SK-N-SH (cell line): ENCODE results near the gene ANO10. TPM values are rescaled to one million over a fixed set of nuclear protein-coding genes. Genes with fewer than 3 reads are reported as not detected.

Experiments used
- CTCF ChIA-PET: fragments of 300-600, 350-600 bp; formaldehyde crosslinking; extraction: SDS; loops from one replicate; lab custom pipeline; 2021; lab: Yijun Ruan, JAX
- POLR2A ChIA-PET: fragments of 350-600 bp; sonication (Branson Sonifier 250); formaldehyde crosslinking; extraction: SDS; loops from one replicate; lab custom pipeline; 2020; ENCODE audit warnings: antibody characterized with exemption, inconsistent platforms; lab: Yijun Ruan, JAX
- DNase-seq: peaks from one replicate; pipeline ENCODE4 v3.0.0; 2012
- H2AFZ ChIP-seq: fragments of 200-600 bp; sonication (generic); 2 replicates; pipeline ENCODE4 v1.8.1; 2016; ENCODE audit warnings: antibody characterized with exemption, mild to moderate bottlenecking, low read depth
- H3F3A ChIP-seq: fragments of 200-600 bp; sonication (generic); replicated peaks from 2 replicates; pipeline ENCODE3; 2016; ENCODE audit warnings: antibody characterized with exemption, mild to moderate bottlenecking; ENCODE audit not compliant: insufficient read depth
- H3K27ac ChIP-seq, 2 experiments: fragments of 200-500 bp in 1 of 2; fragments of 200-600 bp in 1 of 2; sonication (Bioruptor generic) in 1 of 2; sonication (generic), shearing (Covaris generic) in 1 of 2; 2 replicates each; pipeline versions ENCODE4 v1.5.1 to v1.6.1; 2014 to 2016; ENCODE audit warnings: low read depth in 2 of 2, inconsistent platforms in 1 of 2, low read length in 1 of 2, mild to moderate bottlenecking in 1 of 2, mixed read lengths in 1 of 2
- H3K27me3 ChIP-seq: fragments of 200-600 bp; sonication (generic), shearing (Covaris generic); 2 replicates; pipeline ENCODE4 v1.6.1; 2016; ENCODE audit warnings: mixed run types; ENCODE audit not compliant: insufficient read depth
- H3K36me3 ChIP-seq, 2 experiments: fragments of 200-500 bp in 1 of 2; fragments of 200-600 bp in 1 of 2; sonication (Bioruptor generic) in 1 of 2; sonication (generic) in 1 of 2; replicated peaks in 1 of 2; 2 replicates each; pipeline versions ENCODE3 to v1.5.1; 2014 to 2016; ENCODE audit warnings: low read length in 1 of 2, mild to moderate bottlenecking in 1 of 2; ENCODE audit not compliant: insufficient read depth in 2 of 2, control insufficient read depth in 1 of 2
- H3K4me1 ChIP-seq, 2 experiments: fragments of 200-500 bp in 1 of 2; fragments of 200-600 bp in 1 of 2; sonication (Bioruptor generic) in 1 of 2; sonication (generic), shearing (Covaris generic) in 1 of 2; 2 replicates each; pipeline versions ENCODE4 v1.5.1 to v1.6.1; 2014 to 2016; ENCODE audit warnings: low read depth in 1 of 2, low read length in 1 of 2, mixed run types in 1 of 2; ENCODE audit not compliant: insufficient read depth in 2 of 2, control insufficient read depth in 1 of 2
- H3K4me2 ChIP-seq: fragments of 200-600 bp; sonication (generic), shearing (Covaris generic); 2 replicates; pipeline ENCODE4 v1.6.1; 2017; ENCODE audit warnings: mixed run types
- H3K4me3 ChIP-seq, 2 experiments: fragments of 200-500 bp in 1 of 2; fragments of 200-600 bp in 1 of 2; sonication (Bioruptor generic) in 1 of 2; sonication (generic), shearing (Covaris generic) in 1 of 2; 2 replicates each; pipeline versions ENCODE4 v1.5.1 to v1.8.1; 2014 to 2016; ENCODE audit warnings: low read depth in 2 of 2, inconsistent platforms in 1 of 2, low read length in 1 of 2, mild to moderate bottlenecking in 1 of 2, mixed read lengths in 1 of 2, moderate library complexity in 1 of 2
- H3K79me2 ChIP-seq: fragments of 200-600 bp; sonication (generic); 2 replicates; pipeline ENCODE4 v1.8.1; 2017; ENCODE audit warnings: mild to moderate bottlenecking; ENCODE audit not compliant: insufficient read depth
- H3K9ac ChIP-seq: fragments of 200-600 bp; sonication (generic); 2 replicates; pipeline ENCODE4 v1.6.1; 2017; ENCODE audit warnings: mixed run types
- H3K9me2 ChIP-seq: fragments of 200-600 bp; sonication (generic); 2 replicates; pipeline ENCODE4 v1.6.1; 2017; ENCODE audit warnings: mixed run types
- H3K9me3 ChIP-seq: fragments of 200-600 bp; sonication (generic); 2 replicates; pipeline ENCODE4 v1.6.1; 2017; ENCODE audit warnings: mixed run types, mild to moderate bottlenecking, moderate library complexity
- H4K20me1 ChIP-seq: fragments of 200-600 bp; sonication (generic); 2 replicates; pipeline ENCODE4 v1.6.1; 2017; ENCODE audit warnings: mild to moderate bottlenecking, mixed run types; ENCODE audit not compliant: insufficient read depth
- CHD2 ChIP-seq: fragments of 150-350 bp; IDR thresholded peaks from 2 replicates; pipeline ENCODE4 v1.6.1; 2018; ENCODE audit warnings: low read length; ENCODE audit not compliant: partially characterized antibody
- EP300 ChIP-seq, 2 experiments: IDR thresholded peaks; 2 replicates each; pipeline versions ENCODE4 v1.4.0 to v1.6.1; 2012; ENCODE audit warnings: borderline replicate concordance in 1 of 2, low read depth in 1 of 2, low read length in 1 of 2
- EZH2phosphoT487 ChIP-seq: fragments of 200-600 bp; sonication (generic); IDR thresholded peaks from 2 replicates; pipeline ENCODE4 v1.6.1; 2017; ENCODE audit warnings: low read depth, mixed run types, mild to moderate bottlenecking, antibody characterized with exemption, moderate library complexity, borderline replicate concordance
- FOSL2 ChIP-seq: IDR thresholded peaks from 2 replicates; pipeline ENCODE4 v1.4.0; 2012; ENCODE audit warnings: low read depth, mild to moderate bottlenecking, moderate library complexity, borderline replicate concordance
- FOXJ3 ChIP-seq: sonication (generic); formaldehyde crosslinking; IDR thresholded peaks from 2 replicates; pipeline ENCODE4 v1.5.1; 2020; ENCODE audit warnings: mild to moderate bottlenecking, missing genetic modification reagents
- FOXM1 ChIP-seq: IDR thresholded peaks from 2 replicates; pipeline ENCODE4 v1.4.0; 2012; ENCODE audit warnings: low read depth, mild to moderate bottlenecking
- MAX ChIP-seq: IDR thresholded peaks from 2 replicates; pipeline ENCODE4 v1.4.0; 2012; ENCODE audit warnings: low read depth
- MEF2A ChIP-seq: IDR thresholded peaks from 2 replicates; pipeline ENCODE4 v1.4.0; 2012; ENCODE audit warnings: low read depth, borderline replicate concordance
- MXI1 ChIP-seq: IDR thresholded peaks from 2 replicates; pipeline ENCODE4 v1.6.1; 2012; ENCODE audit warnings: mild to moderate bottlenecking, low read depth, low read length, improper control_type of control experiment
- NRF1 ChIP-seq: IDR thresholded peaks from 2 replicates; pipeline ENCODE4 v1.6.1; 2012; ENCODE audit warnings: low read depth, mild to moderate bottlenecking, low read length
- POLR2AphosphoS5 ChIP-seq: IDR thresholded peaks from 2 replicates; pipeline ENCODE4 v1.6.1; 2012; ENCODE audit warnings: low read depth, low read length
- RXRA ChIP-seq: IDR thresholded peaks from 2 replicates; pipeline ENCODE4 v1.4.0; 2012; ENCODE audit warnings: low read depth, mild to moderate bottlenecking, borderline replicate concordance
- USF1 ChIP-seq: IDR thresholded peaks from 2 replicates; pipeline ENCODE4 v1.4.0; 2012; ENCODE audit warnings: low read depth, borderline replicate concordance
- ZBTB33 ChIP-seq: IDR thresholded peaks from 2 replicates; pipeline ENCODE4 v1.4.0; 2012; ENCODE audit warnings: low read depth, borderline replicate concordance
- WGBS: methylation state at CpG from one replicate; pipeline ENCODE4 v1.1.6; 2017; ENCODE audit warnings: low lambda C conversion rate; 5-methylcytosine and 5-hydroxymethylcytosine counted together
- polyA plus RNA-seq, 3 experiments: library from polyadenylated mRNA; depleted of rRNA; stranded (reverse); fragments of >200 nt; gene quantifications; 2 replicates each; pipeline ENCODE4 v1.2.3, GENCODE V29; 2012
- TF ChIP-seq, protein P1 (sequence below): IDR thresholded peaks from 2 replicates; pipeline ENCODE4 v1.6.1; 2012; ENCODE audit warnings: mild to moderate bottlenecking, low read depth, low read length, moderate library complexity

Gene ANO10
- polyA plus RNA-seq, 1 of the 3 experiments (the other 2 are of a cell fraction) = 16.8 TPM

DNA sequence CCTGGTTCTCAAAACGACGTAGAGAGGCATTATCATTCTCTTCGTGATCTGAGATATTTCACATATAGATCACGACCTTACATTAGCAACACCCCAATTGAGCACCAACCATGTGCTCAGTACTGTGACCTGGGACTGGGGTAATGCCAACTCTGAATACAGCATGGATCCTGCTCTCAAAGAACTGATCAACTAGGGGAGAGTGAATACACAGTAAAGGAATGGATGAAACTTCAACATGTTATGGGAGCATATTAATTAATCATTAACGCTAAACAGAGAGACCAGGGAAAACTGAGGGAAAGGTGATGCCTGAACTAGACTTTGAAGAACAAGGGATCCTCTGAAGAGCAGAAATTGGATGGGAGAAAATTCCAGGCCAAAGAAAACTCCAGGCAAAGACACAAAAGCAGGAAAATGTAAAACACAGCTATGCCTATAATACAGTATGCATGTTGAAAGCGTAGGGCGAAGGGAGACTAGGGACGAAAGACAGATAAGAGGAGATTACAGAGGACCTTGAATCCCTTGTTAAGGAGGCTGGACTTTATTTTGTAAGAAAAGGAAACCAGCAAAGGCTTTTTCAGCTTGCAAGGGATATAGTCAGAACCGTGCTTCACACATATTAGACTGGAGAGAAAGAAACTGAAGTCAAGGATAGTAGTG, 105.7 kb downstream of the ANO10 start:
- Histone ChIP-seq H3K4me3 (no peak overlapping the region), H3K4me2 (no peak overlapping the region)
- ChIA-PET CTCF (interaction anchor here (1.0 to 2.9 kb wide), 5 partner anchors 12 to 354 kb away, joined by 3 to 12 read pairs (median 3); no protein-coding TSS in a partner anchor), POLR2A (no interaction called here)
- TF ChIP-seq POLR2AphosphoS5 (no peak), NRF1 (no peak), CHD2 (no peak)
- TF ChIP-seq, all 33 proteins: peak for 0
- Histone ChIP-seq H3K9me3 (peaks cover 4% of the 10 kb centered on the region; the same call in 1 of the 2 replicates), H3K36me3 (peaks cover 4 to 14% of the 10 kb centered on the region in 2 experiments), H3K27ac (no peak overlapping the region), H3K4me1 (peaks cover 5 to 7% of the 10 kb centered on the region in 2 experiments; a peak in 2 of 4 replicates), H3F3A (no peaks in the 10 kb centered on the region), H4K20me1 (no peaks in the 10 kb centered on the region), H3K27me3 (no peaks in the 10 kb centered on the region), H3K9ac (no peak overlapping the region), H2AFZ (no peak overlapping the region), H3K9me2 (no peaks in the 10 kb centered on the region), H3K79me2 (no peaks in the 10 kb centered on the region)
- DNase-seq = no peak
- 95% methylated on average over 9 of the region's 9 CpGs for WGBS

DNA sequence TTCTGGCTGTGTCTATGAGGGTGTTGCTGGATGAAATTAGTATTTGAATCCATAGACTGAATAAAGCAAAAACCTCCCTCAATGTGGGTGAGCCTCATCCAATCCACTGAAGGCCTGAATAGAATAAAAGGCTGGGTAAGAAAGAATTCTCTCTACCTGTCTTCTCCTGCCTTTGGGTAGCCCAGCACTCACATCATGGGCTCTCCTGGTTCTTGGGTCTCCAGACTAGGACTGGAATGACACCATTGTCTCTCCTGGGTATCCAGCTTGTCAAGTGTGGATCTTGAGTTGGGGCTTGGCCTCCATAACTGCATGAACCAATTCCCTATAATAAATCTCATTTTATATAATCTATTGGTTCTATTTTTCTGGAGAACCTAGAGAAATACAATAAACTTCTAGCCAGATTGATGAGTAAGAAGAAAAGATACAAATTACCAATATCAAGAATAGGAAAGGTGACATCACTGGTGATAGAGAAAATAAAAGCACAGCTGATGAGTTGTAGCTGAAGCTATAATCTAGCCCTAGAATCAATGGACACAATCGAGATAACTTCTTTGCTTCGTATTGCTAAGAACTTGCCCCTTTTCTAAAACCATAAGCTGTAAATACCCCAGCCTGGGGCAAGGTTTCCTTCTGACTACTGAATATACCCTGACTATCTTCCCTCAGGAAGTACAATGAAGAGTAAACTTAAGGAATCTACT, 106.4 kb downstream of the ANO10 start:
- H2AFZ ChIP-seq = no peak overlapping the region
- POLR2A ChIA-PET = no interaction called here

More for the DNA sequence above, 106.4 kb downstream of the ANO10 start:
- Histone ChIP-seq H3K4me1 (peaks cover 5 to 7% of the 10 kb centered on the region in 2 experiments; a peak in 3 of 4 replicates), H3K4me3 (no peak overlapping the region), H3K9me3 (peaks cover 4% of the 10 kb centered on the region; the same call in 1 of the 2 replicates), H3K9ac (no peak overlapping the region), H4K20me1 (no peaks in the 10 kb centered on the region), H3K4me2 (no peak overlapping the region), H3K27ac (no peak overlapping the region), H3K36me3 (peaks cover 2 to 14% of the 10 kb centered on the region in 2 experiments), H3K9me2 (no peaks in the 10 kb centered on the region), H3K79me2 (no peaks in the 10 kb centered on the region), H3K27me3 (no peaks in the 10 kb centered on the region)
- CTCF ChIA-PET = interaction anchor here (2.9 kb wide), 1 partner anchor 12 kb away, joined by 12 read pairs; no protein-coding TSS in a partner anchor
- WGBS = 84% methylated on average over 2 of the region's 2 CpGs
- TF ChIP-seq, protein P1, sequence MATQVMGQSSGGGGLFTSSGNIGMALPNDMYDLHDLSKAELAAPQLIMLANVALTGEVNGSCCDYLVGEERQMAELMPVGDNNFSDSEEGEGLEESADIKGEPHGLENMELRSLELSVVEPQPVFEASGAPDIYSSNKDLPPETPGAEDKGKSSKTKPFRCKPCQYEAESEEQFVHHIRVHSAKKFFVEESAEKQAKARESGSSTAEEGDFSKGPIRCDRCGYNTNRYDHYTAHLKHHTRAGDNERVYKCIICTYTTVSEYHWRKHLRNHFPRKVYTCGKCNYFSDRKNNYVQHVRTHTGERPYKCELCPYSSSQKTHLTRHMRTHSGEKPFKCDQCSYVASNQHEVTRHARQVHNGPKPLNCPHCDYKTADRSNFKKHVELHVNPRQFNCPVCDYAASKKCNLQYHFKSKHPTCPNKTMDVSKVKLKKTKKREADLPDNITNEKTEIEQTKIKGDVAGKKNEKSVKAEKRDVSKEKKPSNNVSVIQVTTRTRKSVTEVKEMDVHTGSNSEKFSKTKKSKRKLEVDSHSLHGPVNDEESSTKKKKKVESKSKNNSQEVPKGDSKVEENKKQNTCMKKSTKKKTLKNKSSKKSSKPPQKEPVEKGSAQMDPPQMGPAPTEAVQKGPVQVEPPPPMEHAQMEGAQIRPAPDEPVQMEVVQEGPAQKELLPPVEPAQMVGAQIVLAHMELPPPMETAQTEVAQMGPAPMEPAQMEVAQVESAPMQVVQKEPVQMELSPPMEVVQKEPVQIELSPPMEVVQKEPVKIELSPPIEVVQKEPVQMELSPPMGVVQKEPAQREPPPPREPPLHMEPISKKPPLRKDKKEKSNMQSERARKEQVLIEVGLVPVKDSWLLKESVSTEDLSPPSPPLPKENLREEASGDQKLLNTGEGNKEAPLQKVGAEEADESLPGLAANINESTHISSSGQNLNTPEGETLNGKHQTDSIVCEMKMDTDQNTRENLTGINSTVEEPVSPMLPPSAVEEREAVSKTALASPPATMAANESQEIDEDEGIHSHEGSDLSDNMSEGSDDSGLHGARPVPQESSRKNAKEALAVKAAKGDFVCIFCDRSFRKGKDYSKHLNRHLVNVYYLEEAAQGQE = no peak
- TF ChIP-seq USF1 (no peak), EP300 (IDR thresholded peaks at IDR 0.05; ENCODE audit: borderline replicate concordance in 1 of 2, low read depth in 1 of 2, low read length in 1 of 2) (no peak), MEF2A (no peak), ZBTB33 (no peak), MXI1 (no peak), EZH2phosphoT487 (no peak), MAX (no peak), FOXJ3 (CRISPR knock-in tag) (no peak), NRF1 (no peak), RXRA (no peak), FOSL2 (no peak), FOXM1 (no peak)
- TF ChIP-seq, all 33 proteins: peak for 0
- DNase-seq = no peak
- no peaks in the 10 kb centered on the region for H3F3A ChIP-seq
